ENCODE data around the gene PFKFB2. TPM values are rescaled to one million over a fixed set of nuclear protein-coding genes. Genes with fewer than 3 reads are reported as not detected.

Gene PFKFB2
- 15.6 and 18.2 TPM in 2 replicates for total RNA-seq
- 20.4 TPM for total RNA-seq (2013)
- 6.5 and 10.3 TPM in 2 replicates for polyA plus RNA-seq
- polyA minus RNA-seq: 8.5 and 11.8 TPM in 2 replicates

- POLR2A ChIA-PET: interaction anchor here (1.0 to 1.2 kb wide), 3 partner anchors 8 to 446 kb away, joined by 3 to 7 read pairs (median 3); partner anchors contain the start of gene CD55
- peak within 1 kb of the TSS; percentile 84 for H3K4me2 ChIP-seq (replicated peaks; ENCODE audit: low read depth, low read length, poor library complexity, severe bottlenecking)
- peaks cover 30% of the 10 kb centered on the region for H3K79me2 ChIP-seq (ENCODE audit: control insufficient read depth, insufficient read depth, low read length)
- peak within 1 kb of the TSS; percentile 86 for H2AFZ ChIP-seq (ENCODE audit: insufficient read depth, low read depth, low read length, poor library complexity, severe bottlenecking)
- ATAC-seq (ENCODE audit: low read depth): peak; percentile 87
- CTCF ChIA-PET: interaction anchor here (0.5 to 4.2 kb wide), 13 partner anchors 9 to 447 kb away, joined by 3 to 27 read pairs (median 4); no protein-coding TSS in a partner anchor
- Mint-ChIP-seq H3K4me1 (peaks cover 53% of the 10 kb centered on the region), H3K9me3 (ENCODE audit: insufficient read depth) (no peaks in the 10 kb centered on the region), H3K27me3 (no peaks in the 10 kb centered on the region), H3K4me3 (peak within 1 kb of the TSS; percentile 99), H3K27ac (peak within 1 kb of the TSS; percentile 99)
- H3K9me3 ChIP-seq (ENCODE audit: control extremely low read depth in 1 of 3, control insufficient read depth in 2 of 3, insufficient read depth in 1 of 3, low read length in 2 of 3): no peaks in the 10 kb centered on the region
- no peak for TF ChIP-seq EZH2 (IDR thresholded peaks at IDR 0.05; ENCODE audit: borderline replicate concordance, insufficient read depth, low read depth, low read length, poor library complexity, severe bottlenecking)
- peak; percentile 10 for TF ChIP-seq CTCF (IDR thresholded peaks at IDR 0.05)
- H3K36me3 ChIP-seq (replicated peaks in 1 of 2; ENCODE audit: control extremely low read depth in 1 of 2, control insufficient read depth in 1 of 2, extremely low read depth in 1 of 2, insufficient read depth in 2 of 2, low read length in 1 of 2): peaks cover 5 to 13% of the 10 kb centered on the region in 2 experiments
- intact Hi-C loops (cut with micrococcal nuclease): loop anchor here (1.0 to 10.0 kb wide), 6 partner anchors 131 to 496 kb away; partner anchors contain the start of genes CD55, CR1, DYRK3 and FCMR
- WGBS (ENCODE audit: insufficient coverage): 7% methylated on average over 50 of the region's 56 CpGs
- H3K27me3 ChIP-seq (replicated peaks in 1 of 4; ENCODE audit: control extremely low read depth in 1 of 4, control insufficient read depth in 3 of 4, insufficient read depth in 4 of 4, low read length in 3 of 4): no peaks in the 10 kb centered on the region
- peak; percentile 98 for DNase-seq
- peaks cover 39 to 42% of the 10 kb centered on the region in 2 donors for H3K4me1 ChIP-seq (ENCODE audit: control insufficient read depth in 2 of 2, insufficient read depth in 2 of 2, low read length in 2 of 2)
- H3K27ac ChIP-seq (ENCODE audit: low read length in 2 of 2): peak within 1 kb of the TSS; percentile 87 to 96
- H3K4me3 ChIP-seq (ENCODE audit: control extremely low read depth in 1 of 5, extremely low read depth in 1 of 5, insufficient read depth in 1 of 5, low read depth in 2 of 5, low read length in 4 of 5): peak within 1 kb of the TSS; percentile 53 to 92 (median 73)
- no peaks in the 10 kb centered on the region for H4K20me1 ChIP-seq (ENCODE audit: control insufficient read depth, insufficient read depth, low read length, poor library complexity, severe bottlenecking)
- H3K9ac ChIP-seq (ENCODE audit: low read length): peak within 1 kb of the TSS; percentile 84
These were observed at the start of gene PFKFB2 for GRCh38 chr1:207052911-207053769. Gene PFKFB2 (plus strand): TSS chr1:207053275. CDS start chr1:207054718, 1,443 bp downstream.

Data from B cell (primary cell).